Raji (cell line): ENCODE results near the gene CEP152.
A peak's percentile ranks its signal among the peaks of the same experiment; 100 is the strongest.

Source experiments
- POLR2A ChIP-seq: IDR thresholded peaks from 2 replicates; pipeline ENCODE4 v1.6.1; 2011; ENCODE audit warnings: low read depth, low read length, control low read depth; ENCODE audit not compliant: insufficient read depth

Gene CEP152

GRCh38 chr15:48810414-48811324, at the start of gene CEP152:
Gene CEP152, minus strand, starts transcription at chr15:48811069. Its CDS starts 5,420 bp downstream, at chr15:48805649.
- TF ChIP-seq POLR2A, result peak; percentile 83

- no peak for TF ChIP-seq POLR2A
These were observed 48.6 kb upstream of the CEP152 start for GRCh38 chr15:48859426-48859825.

- TF ChIP-seq POLR2A, result no peak
These were observed 47.5 kb upstream of the CEP152 start for GRCh38 chr15:48858401-48858800.

- TF ChIP-seq POLR2A, result no peak
These were observed 46.1 kb upstream of the CEP152 start for GRCh38 chr15:48856942-48857341.

GRCh38 chr15:48855501-48856440, 44.9 kb upstream of the CEP152 start:
- no peak for TF ChIP-seq POLR2A

- TF ChIP-seq POLR2A, result no peak
These were observed 41.1 kb upstream of the CEP152 start for GRCh38 chr15:48851956-48852355.

- TF ChIP-seq POLR2A, result no peak
These were observed 39.8 kb upstream of the CEP152 start for GRCh38 chr15:48850648-48851047.

GRCh38 chr15:48845123-48845522, 34.3 kb upstream of the CEP152 start:
- TF ChIP-seq POLR2A, result no peak

GRCh38 chr15:48842501-48842900, 31.6 kb upstream of the CEP152 start:
- TF ChIP-seq POLR2A, result no peak

- no peak for TF ChIP-seq POLR2A
These were observed 23.9 kb upstream of the CEP152 start for GRCh38 chr15:48834756-48835155.

- no peak for TF ChIP-seq POLR2A
These were observed 22.8 kb upstream of the CEP152 start for GRCh38 chr15:48833526-48834239.

- no peak for TF ChIP-seq POLR2A
These were observed 21.8 kb upstream of the CEP152 start for GRCh38 chr15:48832648-48833047.

GRCh38 chr15:48828906-48829305, 18.0 kb upstream of the CEP152 start:
- TF ChIP-seq POLR2A, result no peak

GRCh38 chr15:48828471-48828870, 17.6 kb upstream of the CEP152 start:
- no peak for TF ChIP-seq POLR2A

- no peak for TF ChIP-seq POLR2A
These were observed 14.2 kb upstream of the CEP152 start for GRCh38 chr15:48825075-48825474.
